Immature natural killer cell (primary cell): ENCODE results near the gene SUSD3. TPM values are rescaled to one million over a fixed set of nuclear protein-coding genes. Genes with fewer than 3 reads are reported as not detected.

Source experiments
- DNase-seq, 3 donors: peaks; one replicate each; pipeline ENCODE4 v3.0.0; 2022; ENCODE audit warnings: mixed read lengths in 1 of 3
- H3K27ac Mint-ChIP-seq, 6 donors: one replicate each; pipeline ENCODE4 v1.8.0; 2020; ENCODE audit warnings: mixed read lengths in 6 of 6, mild to moderate bottlenecking in 5 of 6, inconsistent platforms in 4 of 6, moderate library complexity in 3 of 6
- H3K27me3 Mint-ChIP-seq, 3 donors: one replicate each; pipeline ENCODE4 v1.8.0; 2020 to 2021; ENCODE audit warnings: low read depth in 3 of 3, mild to moderate bottlenecking in 3 of 3, mixed read lengths in 3 of 3, moderate library complexity in 3 of 3, inconsistent platforms in 1 of 3
- H3K36me3 Mint-ChIP-seq, 3 donors: one replicate each; pipeline ENCODE4 v1.8.0; 2020; ENCODE audit warnings: mixed read lengths in 3 of 3, inconsistent platforms in 2 of 3, mild to moderate bottlenecking in 2 of 3
- H3K4me1 Mint-ChIP-seq, 2 donors: one replicate each; pipeline ENCODE4 v1.8.0; 2020; ENCODE audit warnings: inconsistent platforms in 2 of 2, mild to moderate bottlenecking in 2 of 2, mixed read lengths in 2 of 2, moderate library complexity in 1 of 2
- H3K4me3 Mint-ChIP-seq, 5 donors: one replicate each; pipeline ENCODE4 v1.8.0; 2020; ENCODE audit warnings: mild to moderate bottlenecking in 5 of 5, mixed read lengths in 5 of 5, inconsistent platforms in 3 of 5, moderate library complexity in 3 of 5
- H3K9me3 Mint-ChIP-seq, 6 donors: one replicate each; pipeline ENCODE4 v1.8.0; 2020; ENCODE audit warnings: mild to moderate bottlenecking in 6 of 6, mixed read lengths in 6 of 6, inconsistent platforms in 4 of 6, moderate library complexity in 3 of 6
- polyA plus RNA-seq, 3 donors: library from polyadenylated mRNA; unstranded; fragments of 300-500 nt; fragmentation: Illumina TruSeq; gene quantifications; one replicate each; pipeline ENCODE4 v1.2.3, GENCODE V29; 2021

SUSD3 gene
- polyA plus RNA-seq, 3 donors from 2014 or later: 3.5 to 5.2 TPM; not detected in 1

GRCh38 chr9:93128715-93129224, 70.3 kb downstream of the SUSD3 start:
- no peak for DNase-seq
- peak overlapping the region; percentile 2 to 60 (median 28) for H3K27ac Mint-ChIP-seq
- H3K9me3 Mint-ChIP-seq: no peaks in the 10 kb centered on the region
- peaks cover 0 to 4% (median 0%) of the 10 kb centered on the region in 3 donors for H3K36me3 Mint-ChIP-seq
- peak overlapping the region in 1 of 5 donors; percentile 39 for H3K4me3 Mint-ChIP-seq
- H3K27me3 Mint-ChIP-seq: peaks cover 6 to 12% (median 11%) of the 10 kb centered on the region in 3 donors
- H3K4me1 Mint-ChIP-seq: peaks cover 52 to 59% of the 10 kb centered on the region in 2 donors

- Mint-ChIP-seq H3K36me3 (peaks cover 0 to 4% (median 0%) of the 10 kb centered on the region in 3 donors), H3K4me3 (no peak overlapping the region), H3K27ac (no peak overlapping the region), H3K4me1 (peaks cover 47 to 54% of the 10 kb centered on the region in 2 donors), H3K9me3 (no peaks in the 10 kb centered on the region), H3K27me3 (peaks cover 6 to 13% (median 12%) of the 10 kb centered on the region in 3 donors)
- no peak for DNase-seq
Measured at GRCh38 chr9:93129286-93129685, 70.8 kb downstream of the SUSD3 start.

DNA sequence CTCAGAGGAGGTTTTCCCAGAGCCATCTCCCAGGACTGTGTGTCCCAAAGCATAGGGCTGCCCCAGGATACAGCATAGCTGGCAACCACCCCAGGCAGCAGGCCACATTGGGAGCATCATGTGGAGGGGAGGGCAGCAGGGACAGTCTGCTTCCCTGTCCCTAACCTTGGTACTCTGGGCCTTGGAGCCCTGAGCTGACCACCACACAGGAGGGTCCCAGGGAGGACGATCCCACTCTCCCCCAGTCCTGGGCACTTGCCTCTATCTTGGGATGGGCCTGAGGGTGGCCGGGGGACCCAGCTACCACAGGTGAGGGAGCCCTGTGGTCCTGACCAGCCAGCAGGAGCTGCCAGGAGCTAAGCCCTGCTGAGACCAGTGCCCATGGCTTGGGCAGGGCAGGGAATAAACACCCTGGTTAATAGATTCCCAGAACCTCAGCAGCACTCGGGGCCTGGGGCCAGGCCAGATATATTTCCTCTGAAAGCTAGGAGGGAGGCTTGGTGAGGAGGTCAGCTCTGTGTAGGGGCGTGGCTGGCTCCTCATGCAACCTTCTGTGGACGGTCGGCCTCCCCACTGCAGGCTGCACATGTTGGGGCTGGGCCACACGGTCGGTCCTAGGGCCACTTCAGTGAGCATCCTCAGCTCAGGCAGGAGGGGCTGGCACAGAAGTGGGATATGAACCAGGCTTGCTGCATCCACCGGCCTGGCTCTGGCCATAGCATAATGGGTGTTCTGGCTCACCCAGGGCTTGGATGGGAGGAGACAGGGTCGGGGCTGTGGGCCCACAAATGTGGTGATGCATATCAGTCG, 71.4 kb downstream of the SUSD3 start:
- peaks cover 10 to 17% (median 16%) of the 10 kb centered on the region in 3 donors for H3K27me3 Mint-ChIP-seq
- H3K9me3 Mint-ChIP-seq: no peaks in the 10 kb centered on the region
- peaks cover 0 to 4% (median 0%) of the 10 kb centered on the region in 3 donors for H3K36me3 Mint-ChIP-seq
- no peak for DNase-seq
- no peak overlapping the region for H3K4me3 Mint-ChIP-seq
- H3K27ac Mint-ChIP-seq: no peak overlapping the region
- H3K4me1 Mint-ChIP-seq: peaks cover 47 to 55% of the 10 kb centered on the region in 2 donors

GRCh38 chr9:93130861-93131481, 72.5 kb downstream of the SUSD3 start:
- H3K36me3 Mint-ChIP-seq: peaks cover 0 to 3% (median 0%) of the 10 kb centered on the region in 3 donors
- no peaks in the 10 kb centered on the region for H3K9me3 Mint-ChIP-seq
- peaks cover 40 to 47% of the 10 kb centered on the region in 2 donors for H3K4me1 Mint-ChIP-seq
- H3K27ac Mint-ChIP-seq: peak overlapping the region in 1 of 6 donors; percentile 16
- H3K4me3 Mint-ChIP-seq: no peak overlapping the region
- no peak for DNase-seq
- H3K27me3 Mint-ChIP-seq: peaks cover 9 to 17% (median 14%) of the 10 kb centered on the region in 3 donors

DNA sequence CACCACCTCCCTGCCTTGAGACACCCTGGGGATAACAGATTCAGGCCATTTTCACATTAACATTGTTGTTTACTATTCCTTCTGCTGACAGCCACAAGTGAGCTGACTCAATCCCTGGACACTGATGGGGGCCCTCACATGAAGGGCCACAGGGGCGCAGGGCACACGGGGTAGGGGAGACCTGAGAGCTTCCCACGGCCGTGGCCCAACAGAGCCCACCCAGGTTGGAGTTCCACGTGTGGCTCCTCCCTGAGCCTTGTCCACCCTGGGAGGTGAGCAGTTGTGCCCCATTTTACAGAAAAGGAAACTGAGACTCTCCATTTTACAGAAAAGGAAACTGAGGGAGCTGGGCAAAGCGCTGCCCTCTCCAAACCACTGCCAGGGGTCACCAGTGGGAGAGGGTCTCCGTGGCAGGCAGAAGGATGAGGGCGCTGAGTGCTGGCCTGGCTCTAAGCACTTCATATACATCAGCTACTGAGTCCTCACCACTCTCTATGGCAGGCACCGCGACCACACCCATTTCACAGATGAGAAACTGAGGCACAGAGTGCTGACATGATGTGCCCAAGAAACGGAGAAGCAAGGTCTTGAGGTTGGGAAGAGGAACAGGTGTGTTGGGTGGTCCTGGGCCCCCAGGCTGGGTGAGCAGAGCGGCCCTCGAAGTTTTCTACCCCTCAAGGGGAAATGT, 73.2 kb downstream of the SUSD3 start:
- H3K27ac Mint-ChIP-seq: peak overlapping the region in 4 of 6 donors; percentile 19 to 94 (median 36)
- H3K36me3 Mint-ChIP-seq: no peaks in the 10 kb centered on the region
- H3K4me1 Mint-ChIP-seq: peaks cover 33 to 40% of the 10 kb centered on the region in 2 donors
- no peaks in the 10 kb centered on the region for H3K9me3 Mint-ChIP-seq
- H3K4me3 Mint-ChIP-seq: peak overlapping the region; percentile 26 to 64 (median 46)
- peaks cover 7 to 15% (median 13%) of the 10 kb centered on the region in 3 donors for H3K27me3 Mint-ChIP-seq
- DNase-seq: no peak

DNA sequence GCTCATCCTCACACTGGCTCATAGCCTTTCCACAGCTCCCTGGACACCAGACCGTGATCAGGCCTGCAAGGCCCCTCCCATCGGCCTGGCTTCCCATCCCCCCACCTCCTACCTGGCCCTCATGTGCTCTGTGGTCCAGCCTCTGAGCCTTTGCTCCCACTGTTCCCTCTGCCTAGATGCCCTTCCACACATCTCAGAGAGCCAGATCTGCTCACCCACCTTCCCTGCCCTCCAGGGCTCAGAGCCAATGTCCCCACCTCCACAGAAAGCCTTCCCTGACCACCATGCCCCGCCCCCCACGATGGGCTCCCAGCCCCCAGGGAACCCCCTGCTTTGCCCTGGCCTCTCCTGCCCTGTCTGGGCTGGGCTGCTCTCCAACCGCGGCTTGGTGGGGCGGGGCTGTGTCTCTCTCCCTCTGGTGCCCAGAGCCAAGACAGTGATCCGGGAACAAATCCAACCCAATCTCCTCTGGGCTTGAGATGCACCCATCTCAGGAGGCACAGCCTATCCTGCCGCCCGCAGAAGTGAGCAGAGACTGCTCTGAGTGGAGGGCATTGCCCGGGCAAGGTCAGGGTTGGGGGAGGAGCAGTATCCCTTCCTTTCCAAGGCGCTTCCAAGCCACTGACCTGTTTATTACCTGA, 73.9 kb downstream of the SUSD3 start:
- no peaks in the 10 kb centered on the region for H3K9me3 Mint-ChIP-seq
- DNase-seq: no peak
- peak overlapping the region in 4 of 6 donors; percentile 55 to 94 (median 78) for H3K27ac Mint-ChIP-seq
- H3K27me3 Mint-ChIP-seq: peaks cover 7 to 15% (median 13%) of the 10 kb centered on the region in 3 donors
- peaks cover 28 to 34% of the 10 kb centered on the region in 2 donors for H3K4me1 Mint-ChIP-seq
- peak overlapping the region; percentile 30 to 87 (median 80) for H3K4me3 Mint-ChIP-seq
- H3K36me3 Mint-ChIP-seq: no peaks in the 10 kb centered on the region

DNA sequence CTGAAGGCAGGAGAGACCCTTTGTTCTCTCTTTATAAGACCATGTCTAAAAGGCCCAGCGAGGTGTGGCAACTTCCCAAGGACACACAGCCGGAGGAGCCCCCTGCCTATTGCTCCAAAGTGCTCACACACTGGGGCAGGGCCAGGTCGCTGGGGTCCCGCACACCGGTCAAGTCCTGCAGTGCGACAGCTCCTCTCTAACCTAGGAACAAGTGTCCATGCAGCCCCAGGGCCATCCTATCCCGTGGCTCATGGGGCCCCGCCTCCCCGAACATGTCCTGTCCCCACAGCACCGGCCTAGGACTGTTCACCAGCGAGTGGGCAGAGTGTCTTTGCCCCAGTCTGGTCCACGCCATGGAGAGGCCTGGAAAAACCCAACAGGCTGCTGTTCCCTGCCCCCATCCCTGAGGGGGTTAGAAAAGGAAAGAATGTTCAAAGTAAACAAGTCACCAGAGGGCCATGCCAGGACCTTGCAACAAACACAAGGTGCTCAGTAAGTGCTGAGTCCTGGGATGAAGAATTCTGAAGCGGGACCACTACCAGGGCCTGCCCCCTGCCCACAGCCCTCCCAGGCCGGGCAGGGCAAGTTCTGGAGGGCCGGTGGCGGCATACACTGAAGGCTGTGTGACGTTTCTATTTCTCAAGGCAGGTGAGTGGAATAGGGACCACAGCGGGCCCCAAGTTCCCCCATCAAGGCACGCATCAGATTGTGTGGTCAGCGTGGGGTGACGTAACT, 74.6 kb downstream of the SUSD3 start:
- Mint-ChIP-seq H3K36me3 (no peaks in the 10 kb centered on the region), H3K9me3 (no peaks in the 10 kb centered on the region), H3K27me3 (peaks cover 7 to 14% (median 13%) of the 10 kb centered on the region in 3 donors), H3K4me3 (peak overlapping the region; percentile 78 to 87 (median 81)), H3K4me1 (peaks cover 28 to 34% of the 10 kb centered on the region in 2 donors), H3K27ac (peak overlapping the region in 5 of 6 donors; percentile 66 to 94 (median 87))
- DNase-seq: peak in 2 of 3 donors; percentile 59 to 73

DNA sequence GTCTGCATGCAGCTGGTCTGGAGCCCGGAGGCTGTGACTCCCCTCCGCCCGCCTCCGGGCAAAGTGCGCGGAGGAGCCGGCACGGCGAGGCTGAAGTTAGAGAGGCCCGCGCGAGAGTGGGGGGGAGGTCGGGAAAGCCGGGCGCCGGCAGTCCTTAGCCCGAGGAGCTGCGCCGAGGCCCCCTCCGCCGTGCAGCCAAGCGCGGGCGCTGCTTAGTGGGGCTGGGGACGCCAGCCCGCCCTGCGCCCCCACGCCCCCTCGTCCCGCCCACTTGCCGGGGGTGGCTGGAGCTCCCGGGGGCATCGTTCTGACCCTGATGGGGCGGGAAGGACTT, 75.1 kb downstream of the SUSD3 start:
- Mint-ChIP-seq H3K4me3 (peak overlapping the region; percentile 78 to 87 (median 81)), H3K9me3 (no peaks in the 10 kb centered on the region), H3K27ac (peak overlapping the region in 5 of 6 donors; percentile 66 to 94 (median 87)), H3K36me3 (no peaks in the 10 kb centered on the region), H3K27me3 (peaks cover 7 to 14% (median 13%) of the 10 kb centered on the region in 3 donors), H3K4me1 (peaks cover 28 to 32% of the 10 kb centered on the region in 2 donors)
- DNase-seq: peak in 1 of 3 donors; percentile 63

- no peaks in the 10 kb centered on the region for H3K9me3 Mint-ChIP-seq
- DNase-seq: peak; percentile 78 to 85 (median 79)
- no peaks in the 10 kb centered on the region for H3K36me3 Mint-ChIP-seq
- peaks cover 7 to 14% (median 13%) of the 10 kb centered on the region in 3 donors for H3K27me3 Mint-ChIP-seq
- peak within 1 kb of the TSS; percentile 86 to 89 (median 87) for H3K4me3 Mint-ChIP-seq
- peak within 1 kb of the TSS; percentile 70 to 94 (median 92) for H3K27ac Mint-ChIP-seq
- peaks cover 28 to 32% of the 10 kb centered on the region in 2 donors for H3K4me1 Mint-ChIP-seq
Measured at GRCh38 chr9:93134015-93134739, 75.7 kb downstream of the SUSD3 start, which contains the start of gene NINJ1. TSS of gene NINJ1 (minus strand) at chr9:93134251. CDS start at chr9:93134217, 34 bp downstream.
